ENCODE data around the gene TRIO. TPM values are rescaled to one million over a fixed set of nuclear protein-coding genes. Genes with fewer than 3 reads are reported as not detected.
"Not testable (repeated sequence)": the region's sequence is repeated elsewhere in the genome, so short reads cannot be mapped to it uniquely, and the experiment has no call there.

TRIO gene
- total RNA-seq, 1 experiment from 2014 or later: 150 TPM

- in situ Hi-C loops (cut with HindIII; ENCODE audit: low pct_unique_long_range_greater_than_20kb, low sequenced_read_pairs): no loop called here
- DNase-seq (ENCODE audit: low read depth, low spot score): peak; percentile 42
These were observed 288.4 kb downstream of the TRIO start for GRCh38 chr5:14431534-14431933.

GRCh38 chr5:14432931-14433589 is 289.9 kb downstream of the TRIO start:
- in situ Hi-C loops (cut with HindIII; ENCODE audit: low pct_unique_long_range_greater_than_20kb, low sequenced_read_pairs): no loop called here
- peak; percentile 100 for DNase-seq (ENCODE audit: low read depth, low spot score)

GRCh38 chr5:14435481-14435880 is 292.3 kb downstream of the TRIO start:
- DNase-seq (ENCODE audit: low read depth, low spot score): no peak
- in situ Hi-C loops (cut with HindIII; ENCODE audit: low pct_unique_long_range_greater_than_20kb, low sequenced_read_pairs): no loop called here

- DNase-seq (ENCODE audit: low read depth, low spot score); in situ Hi-C loops (cut with HindIII; ENCODE audit: low pct_unique_long_range_greater_than_20kb, low sequenced_read_pairs): not testable (repeated sequence)
These were observed 293.0 kb downstream of the TRIO start for GRCh38 chr5:14436122-14436521.

- no peak for DNase-seq (ENCODE audit: low read depth, low spot score)
- in situ Hi-C loops (cut with HindIII; ENCODE audit: low pct_unique_long_range_greater_than_20kb, low sequenced_read_pairs): no loop called here
These were observed 293.8 kb downstream of the TRIO start for GRCh38 chr5:14436801-14437542.

- no peak for DNase-seq (ENCODE audit: low read depth, low spot score)
- in situ Hi-C loops (cut with HindIII; ENCODE audit: low pct_unique_long_range_greater_than_20kb, low sequenced_read_pairs): no loop called here
These were observed 295.1 kb downstream of the TRIO start for GRCh38 chr5:14438195-14438606.

GRCh38 chr5:14439087-14439871 is 296.1 kb downstream of the TRIO start:
- in situ Hi-C loops (cut with HindIII; ENCODE audit: low pct_unique_long_range_greater_than_20kb, low sequenced_read_pairs): no loop called here
- DNase-seq (ENCODE audit: low read depth, low spot score): no peak

- in situ Hi-C loops (cut with HindIII; ENCODE audit: low pct_unique_long_range_greater_than_20kb, low sequenced_read_pairs): no loop called here
- no peak for DNase-seq (ENCODE audit: low read depth, low spot score)
These were observed 297.1 kb downstream of the TRIO start for GRCh38 chr5:14440223-14440581.

- DNase-seq (ENCODE audit: low read depth, low spot score): no peak
- in situ Hi-C loops (cut with HindIII; ENCODE audit: low pct_unique_long_range_greater_than_20kb, low sequenced_read_pairs): no loop called here
These were observed 297.7 kb downstream of the TRIO start for GRCh38 chr5:14440582-14441431.

GRCh38 chr5:14441641-14442040 is 298.5 kb downstream of the TRIO start:
- in situ Hi-C loops (cut with HindIII; ENCODE audit: low pct_unique_long_range_greater_than_20kb, low sequenced_read_pairs): no loop called here
- no peak for DNase-seq (ENCODE audit: low read depth, low spot score)

GRCh38 chr5:14442536-14442935 is 299.4 kb downstream of the TRIO start:
- no peak for DNase-seq (ENCODE audit: low read depth, low spot score)
- in situ Hi-C loops (cut with HindIII; ENCODE audit: low pct_unique_long_range_greater_than_20kb, low sequenced_read_pairs): no loop called here

GRCh38 chr5:14443671-14444093 is 300.5 kb downstream of the TRIO start:
- peak; percentile 88 for DNase-seq (ENCODE audit: low read depth, low spot score)
- in situ Hi-C loops (cut with HindIII; ENCODE audit: low pct_unique_long_range_greater_than_20kb, low sequenced_read_pairs): no loop called here

GRCh38 chr5:14444161-14444560 is 301.0 kb downstream of the TRIO start:
- in situ Hi-C loops (cut with HindIII; ENCODE audit: low pct_unique_long_range_greater_than_20kb, low sequenced_read_pairs): no loop called here
- peak; percentile 92 for DNase-seq (ENCODE audit: low read depth, low spot score)

GRCh38 chr5:14445013-14445412 is 301.9 kb downstream of the TRIO start:
- in situ Hi-C loops (cut with HindIII; ENCODE audit: low pct_unique_long_range_greater_than_20kb, low sequenced_read_pairs): no loop called here

GRCh38 chr5:14445576-14446290 is 302.6 kb downstream of the TRIO start:
- no peak for DNase-seq (ENCODE audit: low read depth, low spot score)
- in situ Hi-C loops (cut with HindIII; ENCODE audit: low pct_unique_long_range_greater_than_20kb, low sequenced_read_pairs): no loop called here

More at GRCh38 chr5:14445013-14445412, 301.9 kb downstream of the TRIO start:
- DNase-seq (ENCODE audit: low read depth, low spot score): peak; percentile 46

GRCh38 chr5:14447958-14448911 is 305.1 kb downstream of the TRIO start:
- in situ Hi-C loops (cut with HindIII; ENCODE audit: low pct_unique_long_range_greater_than_20kb, low sequenced_read_pairs): no loop called here
- no peak for DNase-seq (ENCODE audit: low read depth, low spot score)
